ENCODE data around the gene POT1. TPM values are rescaled to one million over a fixed set of nuclear protein-coding genes. Genes with fewer than 3 reads are reported as not detected.

POT1 gene
- polyA plus RNA-seq, 1 donor (not counting 4 experiments of a cell fraction or from before 2014, with no cell fraction given): 36.6 TPM

DNA sequence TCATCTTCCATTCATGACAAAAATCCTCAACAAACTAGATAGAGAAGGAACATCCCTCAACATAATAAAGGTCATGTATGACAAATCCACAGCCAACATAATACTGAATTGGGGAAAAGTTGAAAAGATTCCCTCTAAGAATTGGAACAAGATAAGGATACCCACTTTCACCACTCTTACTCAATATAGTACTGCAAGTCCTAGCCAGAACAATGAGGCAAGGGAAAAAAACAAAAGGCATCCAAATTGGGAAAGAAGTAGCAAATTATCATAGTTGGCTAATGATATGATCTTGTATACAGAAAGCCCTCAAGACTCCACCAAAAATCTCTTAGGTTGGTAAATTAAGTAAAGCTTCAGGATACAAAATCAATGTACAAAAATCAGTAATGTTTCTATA, 4.7 kb downstream of the POT1 start:
- H3K79me2 ChIP-seq (ENCODE audit: control insufficient read depth, insufficient read depth, low read length): peaks cover 45% of the 10 kb centered on the region
- no peak for DNase-seq (ENCODE audit: low read depth, low spot score)
- no peaks in the 10 kb centered on the region for H4K20me1 ChIP-seq (ENCODE audit: control insufficient read depth, extremely low read depth, insufficient read depth, low read length)
- no peaks in the 10 kb centered on the region for H3K9me1 ChIP-seq (ENCODE audit: control insufficient read depth, extremely low read depth, insufficient read depth, low read length)
- H2AFZ ChIP-seq (ENCODE audit: control insufficient read depth, low read length): no peak overlapping the region
- H3K27ac ChIP-seq (ENCODE audit: control insufficient read depth, insufficient read depth, low read length): no peak overlapping the region
- H3K9me3 ChIP-seq (ENCODE audit: control insufficient read depth, low read depth, low read length): no peaks in the 10 kb centered on the region
- H3K36me3 ChIP-seq (ENCODE audit: control insufficient read depth in 2 of 2, extremely low read depth in 1 of 2, insufficient read depth in 2 of 2, low read length in 2 of 2): no peaks in the 10 kb centered on the region
- FAIRE-seq: no peak
- H3K4me1 ChIP-seq (ENCODE audit: control insufficient read depth, extremely low read depth, insufficient read depth, low read length): peaks cover 4% of the 10 kb centered on the region
- dilution Hi-C loops (cut with MboI; ENCODE audit: extremely low pct_ligation_motif_present, low sequenced_read_pairs): no loop called here
- TF ChIP-seq EZH2 (IDR thresholded peaks at IDR 0.05; ENCODE audit: low read length): no peak
- TF ChIP-seq, protein P1, sequence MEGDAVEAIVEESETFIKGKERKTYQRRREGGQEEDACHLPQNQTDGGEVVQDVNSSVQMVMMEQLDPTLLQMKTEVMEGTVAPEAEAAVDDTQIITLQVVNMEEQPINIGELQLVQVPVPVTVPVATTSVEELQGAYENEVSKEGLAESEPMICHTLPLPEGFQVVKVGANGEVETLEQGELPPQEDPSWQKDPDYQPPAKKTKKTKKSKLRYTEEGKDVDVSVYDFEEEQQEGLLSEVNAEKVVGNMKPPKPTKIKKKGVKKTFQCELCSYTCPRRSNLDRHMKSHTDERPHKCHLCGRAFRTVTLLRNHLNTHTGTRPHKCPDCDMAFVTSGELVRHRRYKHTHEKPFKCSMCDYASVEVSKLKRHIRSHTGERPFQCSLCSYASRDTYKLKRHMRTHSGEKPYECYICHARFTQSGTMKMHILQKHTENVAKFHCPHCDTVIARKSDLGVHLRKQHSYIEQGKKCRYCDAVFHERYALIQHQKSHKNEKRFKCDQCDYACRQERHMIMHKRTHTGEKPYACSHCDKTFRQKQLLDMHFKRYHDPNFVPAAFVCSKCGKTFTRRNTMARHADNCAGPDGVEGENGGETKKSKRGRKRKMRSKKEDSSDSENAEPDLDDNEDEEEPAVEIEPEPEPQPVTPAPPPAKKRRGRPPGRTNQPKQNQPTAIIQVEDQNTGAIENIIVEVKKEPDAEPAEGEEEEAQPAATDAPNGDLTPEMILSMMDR (optimal IDR thresholded peaks at IDR 0.05 in 1 of 3, IDR thresholded peaks at IDR 0.05 in 1 of 3, conservative IDR thresholded peaks at IDR 0.05 in 1 of 3; ENCODE audit: extremely low read depth in 1 of 3, insufficient read depth in 2 of 3, low read length in 3 of 3): no peak
- no peak overlapping the region for H3K9ac ChIP-seq (ENCODE audit: control insufficient read depth, extremely low read depth, insufficient read depth, low read length)
- no peak overlapping the region for H3K4me3 ChIP-seq (ENCODE audit: control insufficient read depth in 2 of 3, extremely low read depth in 1 of 3, insufficient read depth in 2 of 3, low read depth in 1 of 3, low read length in 3 of 3)
- H3K27me3 ChIP-seq (ENCODE audit: control insufficient read depth, extremely low read depth, insufficient read depth, low read length): no peaks in the 10 kb centered on the region
- H3K4me2 ChIP-seq (ENCODE audit: control insufficient read depth, extremely low read depth, insufficient read depth, low read depth, low read length): no peak overlapping the region

GRCh38 chr7:124922200-124922599, 7.4 kb downstream of the POT1 start:
- Histone ChIP-seq H3K4me1 (ENCODE audit: control insufficient read depth, extremely low read depth, insufficient read depth, low read length) (no peaks in the 10 kb centered on the region), H4K20me1 (ENCODE audit: control insufficient read depth, extremely low read depth, insufficient read depth, low read length) (no peaks in the 10 kb centered on the region), H3K27ac (ENCODE audit: control insufficient read depth, insufficient read depth, low read length) (no peak overlapping the region), H3K9ac (ENCODE audit: control insufficient read depth, extremely low read depth, insufficient read depth, low read length) (no peak overlapping the region), H3K27me3 (ENCODE audit: control insufficient read depth, extremely low read depth, insufficient read depth, low read length) (no peaks in the 10 kb centered on the region), H3K36me3 (ENCODE audit: control insufficient read depth in 2 of 2, extremely low read depth in 1 of 2, insufficient read depth in 2 of 2, low read length in 2 of 2) (no peaks in the 10 kb centered on the region), H3K4me2 (ENCODE audit: control insufficient read depth, extremely low read depth, insufficient read depth, low read depth, low read length) (no peak overlapping the region), H3K4me3 (ENCODE audit: control insufficient read depth in 2 of 3, extremely low read depth in 1 of 3, insufficient read depth in 2 of 3, low read depth in 1 of 3, low read length in 3 of 3) (no peak overlapping the region), H3K79me2 (ENCODE audit: control insufficient read depth, insufficient read depth, low read length) (peaks cover 38% of the 10 kb centered on the region), H3K9me3 (ENCODE audit: control insufficient read depth, low read depth, low read length) (no peaks in the 10 kb centered on the region), H3K9me1 (ENCODE audit: control insufficient read depth, extremely low read depth, insufficient read depth, low read length) (no peaks in the 10 kb centered on the region), H2AFZ (ENCODE audit: control insufficient read depth, low read length) (no peak overlapping the region)
- no peak for TF ChIP-seq EZH2 (IDR thresholded peaks at IDR 0.05; ENCODE audit: low read length)
- no peak for FAIRE-seq
- dilution Hi-C loops (cut with MboI; ENCODE audit: extremely low pct_ligation_motif_present, low sequenced_read_pairs): no loop called here
- DNase-seq (ENCODE audit: low read depth, low spot score): no peak

DNA sequence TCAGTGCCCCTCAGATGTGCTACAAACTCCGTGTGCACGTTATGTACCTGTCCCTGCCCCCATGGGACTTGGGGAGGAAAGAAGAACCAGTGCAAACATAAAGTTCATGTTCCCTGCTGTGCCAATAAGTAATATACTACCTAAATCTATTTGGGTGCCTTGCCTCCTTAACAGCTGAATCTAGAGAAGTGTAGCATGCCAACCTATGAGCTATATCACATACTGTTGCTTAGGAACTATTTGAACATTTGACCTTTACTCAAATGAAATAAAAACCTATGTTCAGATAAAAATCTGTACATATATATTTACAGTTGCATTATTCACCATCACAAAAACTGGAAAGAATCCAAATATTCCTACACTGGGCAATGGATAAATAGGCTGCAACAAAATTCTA, 9.8 kb downstream of the POT1 start:
- Histone ChIP-seq H3K4me2 (ENCODE audit: control insufficient read depth, extremely low read depth, insufficient read depth, low read depth, low read length) (no peak overlapping the region), H3K27ac (ENCODE audit: control insufficient read depth, insufficient read depth, low read length) (no peak overlapping the region), H4K20me1 (ENCODE audit: control insufficient read depth, extremely low read depth, insufficient read depth, low read length) (no peaks in the 10 kb centered on the region), H3K4me1 (ENCODE audit: control insufficient read depth, extremely low read depth, insufficient read depth, low read length) (no peaks in the 10 kb centered on the region), H3K36me3 (ENCODE audit: control insufficient read depth in 2 of 2, extremely low read depth in 1 of 2, insufficient read depth in 2 of 2, low read length in 2 of 2) (no peaks in the 10 kb centered on the region), H3K27me3 (ENCODE audit: control insufficient read depth, extremely low read depth, insufficient read depth, low read length) (no peaks in the 10 kb centered on the region), H3K9ac (ENCODE audit: control insufficient read depth, extremely low read depth, insufficient read depth, low read length) (no peak overlapping the region), H3K9me1 (ENCODE audit: control insufficient read depth, extremely low read depth, insufficient read depth, low read length) (no peaks in the 10 kb centered on the region), H3K9me3 (ENCODE audit: control insufficient read depth, low read depth, low read length) (no peaks in the 10 kb centered on the region), H2AFZ (ENCODE audit: control insufficient read depth, low read length) (no peak overlapping the region), H3K79me2 (ENCODE audit: control insufficient read depth, insufficient read depth, low read length) (peaks cover 29% of the 10 kb centered on the region), H3K4me3 (ENCODE audit: control insufficient read depth in 2 of 3, extremely low read depth in 1 of 3, insufficient read depth in 2 of 3, low read depth in 1 of 3, low read length in 3 of 3) (no peak overlapping the region)
- dilution Hi-C loops (cut with MboI; ENCODE audit: extremely low pct_ligation_motif_present, low sequenced_read_pairs): no loop called here
- no peak for DNase-seq (ENCODE audit: low read depth, low spot score)
- no peak for FAIRE-seq
- no peak for TF ChIP-seq EZH2 (IDR thresholded peaks at IDR 0.05; ENCODE audit: low read length)
- TF ChIP-seq, protein P1 (optimal IDR thresholded peaks at IDR 0.05 in 1 of 3, IDR thresholded peaks at IDR 0.05 in 1 of 3, conservative IDR thresholded peaks at IDR 0.05 in 1 of 3; ENCODE audit: extremely low read depth in 1 of 3, insufficient read depth in 2 of 3, low read length in 3 of 3): no peak

Data from keratinocyte (primary cell).